ENCODE data around the gene HOXB8. TPM values are rescaled to one million over a fixed set of nuclear protein-coding genes. Genes with fewer than 3 reads are reported as not detected.

Gene HOXB8
- total RNA-seq, 1 experiment from 2014 or later: 45.9 TPM

GRCh38 chr17:48625495-48626244 is 10.6 kb upstream of the HOXB8 start:
- ChIA-PET POLR2A (interaction anchor here (0.6 to 2.0 kb wide), 11 partner anchors 9 to 548 kb away, joined by 3 to 27 read pairs (median 4); no protein-coding TSS in a partner anchor), CTCF (interaction anchor here (0.7 to 1.6 kb wide), 4 partner anchors 11 to 266 kb away, joined by 3 to 13 read pairs (median 4); no protein-coding TSS in a partner anchor)
- H3K27ac ChIP-seq (ENCODE audit: low read length): peak overlapping the region; percentile 95
- intact Hi-C loops (cut with micrococcal nuclease; ENCODE audit: unreplicated experiment): no loop called here
- ATAC-seq (peak; percentile 73), DNase-seq (ENCODE audit: low read depth, low spot score) (no peak)
- in situ Hi-C loops (cut with HindIII; ENCODE audit: low pct_unique_long_range_greater_than_20kb, low sequenced_read_pairs): no loop called here
- no peaks in the 10 kb centered on the region for H3K27me3 ChIP-seq (ENCODE audit: control insufficient read depth, insufficient read depth, low read length)
- TF ChIP-seq POLR2AphosphoS5 (IDR thresholded peaks at IDR 0.05; ENCODE audit: low read depth, low read length) (no peak), TCF7L2 (IDR thresholded peaks at IDR 0.05; ENCODE audit: low read depth, low read length) (peak; percentile 89)
- TF ChIP-seq, protein P1, sequence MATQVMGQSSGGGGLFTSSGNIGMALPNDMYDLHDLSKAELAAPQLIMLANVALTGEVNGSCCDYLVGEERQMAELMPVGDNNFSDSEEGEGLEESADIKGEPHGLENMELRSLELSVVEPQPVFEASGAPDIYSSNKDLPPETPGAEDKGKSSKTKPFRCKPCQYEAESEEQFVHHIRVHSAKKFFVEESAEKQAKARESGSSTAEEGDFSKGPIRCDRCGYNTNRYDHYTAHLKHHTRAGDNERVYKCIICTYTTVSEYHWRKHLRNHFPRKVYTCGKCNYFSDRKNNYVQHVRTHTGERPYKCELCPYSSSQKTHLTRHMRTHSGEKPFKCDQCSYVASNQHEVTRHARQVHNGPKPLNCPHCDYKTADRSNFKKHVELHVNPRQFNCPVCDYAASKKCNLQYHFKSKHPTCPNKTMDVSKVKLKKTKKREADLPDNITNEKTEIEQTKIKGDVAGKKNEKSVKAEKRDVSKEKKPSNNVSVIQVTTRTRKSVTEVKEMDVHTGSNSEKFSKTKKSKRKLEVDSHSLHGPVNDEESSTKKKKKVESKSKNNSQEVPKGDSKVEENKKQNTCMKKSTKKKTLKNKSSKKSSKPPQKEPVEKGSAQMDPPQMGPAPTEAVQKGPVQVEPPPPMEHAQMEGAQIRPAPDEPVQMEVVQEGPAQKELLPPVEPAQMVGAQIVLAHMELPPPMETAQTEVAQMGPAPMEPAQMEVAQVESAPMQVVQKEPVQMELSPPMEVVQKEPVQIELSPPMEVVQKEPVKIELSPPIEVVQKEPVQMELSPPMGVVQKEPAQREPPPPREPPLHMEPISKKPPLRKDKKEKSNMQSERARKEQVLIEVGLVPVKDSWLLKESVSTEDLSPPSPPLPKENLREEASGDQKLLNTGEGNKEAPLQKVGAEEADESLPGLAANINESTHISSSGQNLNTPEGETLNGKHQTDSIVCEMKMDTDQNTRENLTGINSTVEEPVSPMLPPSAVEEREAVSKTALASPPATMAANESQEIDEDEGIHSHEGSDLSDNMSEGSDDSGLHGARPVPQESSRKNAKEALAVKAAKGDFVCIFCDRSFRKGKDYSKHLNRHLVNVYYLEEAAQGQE (IDR thresholded peaks at IDR 0.05; ENCODE audit: insufficient read depth in 1 of 2, low read depth in 2 of 2, low read length in 1 of 2): 0 out of 4 replicates have a peak, but pooled peaks of 1 of the 2 experiments have one; percentile 31
- peak overlapping the region; percentile 78 to 93 for H3K4me3 ChIP-seq (ENCODE audit: low read depth in 2 of 2, low read length in 2 of 2)
- H3K9me3 ChIP-seq (ENCODE audit: control insufficient read depth, insufficient read depth, low read depth, low read length): no peaks in the 10 kb centered on the region
- TSS peak; percentile 62 for BruUV-seq (replicated peaks)
- peaks cover 60% of the 10 kb centered on the region for H3K4me1 ChIP-seq (ENCODE audit: control insufficient read depth, insufficient read depth, low read length)
- H3K36me3 ChIP-seq (ENCODE audit: control insufficient read depth, insufficient read depth, low read length): 0 out of 2 replicates have a peak, but pooled peaks cover 3% of the 10 kb centered on the region

- DNase-seq (ENCODE audit: low read depth, low spot score): no peak
- in situ Hi-C loops (cut with HindIII; ENCODE audit: low pct_unique_long_range_greater_than_20kb, low sequenced_read_pairs): no loop called here
- Histone ChIP-seq H3K4me3 (ENCODE audit: low read depth in 2 of 2, low read length in 2 of 2) (peak overlapping the region; percentile 78 to 93), H3K9me3 (ENCODE audit: control insufficient read depth, insufficient read depth, low read depth, low read length) (no peaks in the 10 kb centered on the region), H3K27me3 (ENCODE audit: control insufficient read depth, insufficient read depth, low read length) (no peaks in the 10 kb centered on the region), H3K36me3 (ENCODE audit: control insufficient read depth, insufficient read depth, low read length) (no peaks in the 10 kb centered on the region), H3K27ac (ENCODE audit: low read length) (peak overlapping the region; percentile 95), H3K4me1 (ENCODE audit: control insufficient read depth, insufficient read depth, low read length) (peaks cover 68% of the 10 kb centered on the region)
- TF ChIP-seq, protein P1 (IDR thresholded peaks at IDR 0.05; ENCODE audit: insufficient read depth in 1 of 2, low read depth in 2 of 2, low read length in 1 of 2): no peak
- peak; percentile 73 for TF ChIP-seq POLR2AphosphoS5 (IDR thresholded peaks at IDR 0.05; ENCODE audit: low read depth, low read length)
- TF ChIP-seq SIN3A (IDR thresholded peaks at IDR 0.05; ENCODE audit: borderline replicate concordance, insufficient read depth, low read depth, low read length): peak; percentile 95
- ChIA-PET POLR2A (interaction anchor here (0.5 to 1.0 kb wide), 7 partner anchors 8 to 547 kb away, joined by 3 to 5 read pairs (median 3); no protein-coding TSS in a partner anchor), CTCF (interaction anchor here (1.5 to 1.6 kb wide), 2 partner anchors 12 to 254 kb away, joined by 4 to 5 read pairs; no protein-coding TSS in a partner anchor)
- BruUV-seq (replicated peaks): no TSS peak
- peak; percentile 49 for ATAC-seq
- intact Hi-C loops (cut with micrococcal nuclease; ENCODE audit: unreplicated experiment): no loop called here
Observed at GRCh38 chr17:48624544-48625494, 9.7 kb upstream of the HOXB8 start.
